VCaP (cell line): ENCODE results near the gene XAF1.

Experiments used
- H3K27ac ChIP-seq: fragments of 450-650 bp; 2 replicates; pipeline ENCODE4 v1.5.1; 2017
- TF ChIP-seq, protein P1 (sequence below): fragments of 450-650 bp; conservative IDR thresholded peaks from 2 replicates; pipeline ENCODE4 v1.5.1; 2017; ENCODE audit warnings: mild to moderate bottlenecking, moderate library complexity

The XAF1 gene, protein sequence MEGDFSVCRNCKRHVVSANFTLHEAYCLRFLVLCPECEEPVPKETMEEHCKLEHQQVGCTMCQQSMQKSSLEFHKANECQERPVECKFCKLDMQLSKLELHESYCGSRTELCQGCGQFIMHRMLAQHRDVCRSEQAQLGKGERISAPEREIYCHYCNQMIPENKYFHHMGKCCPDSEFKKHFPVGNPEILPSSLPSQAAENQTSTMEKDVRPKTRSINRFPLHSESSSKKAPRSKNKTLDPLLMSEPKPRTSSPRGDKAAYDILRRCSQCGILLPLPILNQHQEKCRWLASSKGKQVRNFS

DNA sequence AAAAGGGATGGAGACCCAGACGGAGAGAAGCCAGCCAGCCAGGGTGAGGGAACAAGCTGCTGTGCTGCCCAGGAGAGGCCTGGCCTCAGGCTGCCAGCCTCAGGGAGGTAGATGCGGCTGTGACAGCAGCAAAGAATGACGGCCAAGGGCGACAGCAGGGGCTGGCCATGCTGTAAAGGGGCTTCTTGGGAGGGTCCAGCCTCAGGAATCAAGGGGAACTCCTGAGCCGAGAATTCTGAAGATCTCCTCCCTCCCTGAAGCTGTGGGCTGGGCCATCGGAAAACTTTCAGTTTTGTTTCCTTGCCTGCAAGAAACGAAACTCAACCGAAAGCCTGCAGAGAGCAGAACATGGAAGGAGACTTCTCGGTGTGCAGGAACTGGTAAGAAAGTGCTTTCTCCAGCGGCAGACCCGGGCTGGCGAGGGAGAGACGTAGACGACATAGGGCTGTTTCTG is at the start of gene XAF1:
XAF1 (plus strand) TSS at position 316 of the 454 bp plus-strand sequence; CDS start at position 349, 33 bp downstream.
- TF ChIP-seq, protein P1, sequence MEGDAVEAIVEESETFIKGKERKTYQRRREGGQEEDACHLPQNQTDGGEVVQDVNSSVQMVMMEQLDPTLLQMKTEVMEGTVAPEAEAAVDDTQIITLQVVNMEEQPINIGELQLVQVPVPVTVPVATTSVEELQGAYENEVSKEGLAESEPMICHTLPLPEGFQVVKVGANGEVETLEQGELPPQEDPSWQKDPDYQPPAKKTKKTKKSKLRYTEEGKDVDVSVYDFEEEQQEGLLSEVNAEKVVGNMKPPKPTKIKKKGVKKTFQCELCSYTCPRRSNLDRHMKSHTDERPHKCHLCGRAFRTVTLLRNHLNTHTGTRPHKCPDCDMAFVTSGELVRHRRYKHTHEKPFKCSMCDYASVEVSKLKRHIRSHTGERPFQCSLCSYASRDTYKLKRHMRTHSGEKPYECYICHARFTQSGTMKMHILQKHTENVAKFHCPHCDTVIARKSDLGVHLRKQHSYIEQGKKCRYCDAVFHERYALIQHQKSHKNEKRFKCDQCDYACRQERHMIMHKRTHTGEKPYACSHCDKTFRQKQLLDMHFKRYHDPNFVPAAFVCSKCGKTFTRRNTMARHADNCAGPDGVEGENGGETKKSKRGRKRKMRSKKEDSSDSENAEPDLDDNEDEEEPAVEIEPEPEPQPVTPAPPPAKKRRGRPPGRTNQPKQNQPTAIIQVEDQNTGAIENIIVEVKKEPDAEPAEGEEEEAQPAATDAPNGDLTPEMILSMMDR = no peak

DNA sequence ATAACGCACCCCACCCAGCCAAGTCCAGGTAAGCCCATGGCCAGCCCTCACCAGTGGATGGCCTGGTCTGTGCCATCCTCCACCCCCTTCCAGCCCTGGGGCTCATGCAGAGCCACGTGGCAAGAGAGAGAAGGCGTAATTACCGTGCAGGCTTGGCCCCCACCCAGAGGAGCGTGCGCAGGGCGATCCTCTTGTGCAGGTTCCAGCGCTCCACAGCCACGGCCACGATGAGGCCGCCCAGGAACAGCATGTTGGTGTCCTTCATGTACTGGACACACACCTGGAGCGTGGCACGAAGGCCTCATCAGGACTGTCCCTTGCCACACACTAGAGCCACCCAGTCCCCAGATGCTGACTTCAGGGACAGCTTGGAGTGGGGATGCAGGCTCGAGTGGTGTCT is 49.3 kb upstream of the XAF1 start:
- TF ChIP-seq, protein P1 = no peak

More for the DNA sequence above, at the start of gene XAF1:
- H3K27ac ChIP-seq = no peak within 1 kb of the TSS

DNA sequence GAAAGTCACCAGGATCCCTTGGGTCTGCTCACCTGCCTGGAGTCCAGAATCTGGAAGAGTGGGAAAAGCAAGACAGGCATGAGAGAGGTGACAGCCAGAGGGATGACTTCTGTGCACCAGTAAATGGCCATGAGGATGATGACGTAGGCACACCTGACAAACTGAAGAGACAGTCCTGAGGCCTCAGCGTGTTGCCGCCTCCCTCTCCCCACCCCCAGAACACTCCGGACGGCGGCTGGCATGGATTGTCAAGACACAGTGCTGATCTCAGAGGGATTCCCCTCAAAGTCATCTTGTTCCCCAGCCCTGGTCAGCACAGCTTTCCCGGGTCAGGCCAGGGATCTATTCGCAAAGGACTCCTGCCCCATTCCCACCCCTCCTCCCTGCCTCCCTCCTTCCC is 48.9 kb upstream of the XAF1 start:
- no peak overlapping the region for H3K27ac ChIP-seq
- TF ChIP-seq, protein P1 = no peak

More for the DNA sequence above, 49.3 kb upstream of the XAF1 start:
- H3K27ac ChIP-seq = no peak overlapping the region

DNA sequence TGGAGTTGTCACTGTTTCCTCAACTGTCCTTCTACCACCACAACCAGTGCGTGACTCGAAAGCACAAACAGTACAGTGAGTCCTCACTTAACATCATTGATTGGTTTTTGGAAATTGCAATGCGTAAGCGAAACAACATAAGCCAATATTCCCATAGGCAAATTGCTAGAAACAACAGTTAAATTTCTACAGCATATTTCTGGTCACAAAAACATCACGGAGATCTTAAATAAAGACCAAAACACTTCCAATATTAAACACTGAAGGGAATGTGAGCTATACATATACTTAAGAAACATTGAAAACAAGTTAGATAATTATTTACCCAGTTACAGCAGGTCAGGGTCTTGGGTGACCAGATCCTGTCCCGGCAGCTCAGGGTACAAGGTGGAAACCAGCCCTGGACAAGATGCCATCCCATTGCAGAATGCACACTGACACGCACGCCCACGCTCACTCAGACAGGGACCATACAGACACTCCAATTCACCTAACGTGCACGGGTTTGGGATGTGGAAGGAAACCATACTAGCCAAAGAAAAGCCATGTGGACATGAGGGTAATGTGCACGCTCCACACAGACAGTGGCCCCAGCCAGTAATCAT is 47.4 kb upstream of the XAF1 start:
- H3K27ac ChIP-seq = no peak overlapping the region
- TF ChIP-seq, protein P1 = no peak

DNA sequence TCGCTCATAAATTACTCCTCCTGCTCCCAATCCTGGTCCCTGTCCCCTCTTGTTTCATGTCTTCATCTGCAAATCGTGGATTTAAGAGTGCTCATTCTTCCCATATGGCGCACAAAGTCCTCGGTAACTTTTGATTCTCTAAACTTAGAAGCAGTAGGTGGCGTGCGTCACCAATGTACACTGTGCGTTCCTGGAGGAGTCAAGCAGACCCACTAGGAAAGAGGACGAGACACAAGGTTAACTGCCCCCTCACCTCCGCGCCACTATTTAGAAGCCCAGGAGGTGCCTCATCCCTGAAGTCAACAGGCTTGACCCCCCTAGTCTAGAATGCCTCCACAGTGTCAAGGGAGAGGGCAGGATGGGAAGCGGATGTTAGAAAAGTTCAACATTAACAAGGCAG is 45.5 kb upstream of the XAF1 start:
- no peak overlapping the region for H3K27ac ChIP-seq
- TF ChIP-seq, protein P1 = no peak

DNA sequence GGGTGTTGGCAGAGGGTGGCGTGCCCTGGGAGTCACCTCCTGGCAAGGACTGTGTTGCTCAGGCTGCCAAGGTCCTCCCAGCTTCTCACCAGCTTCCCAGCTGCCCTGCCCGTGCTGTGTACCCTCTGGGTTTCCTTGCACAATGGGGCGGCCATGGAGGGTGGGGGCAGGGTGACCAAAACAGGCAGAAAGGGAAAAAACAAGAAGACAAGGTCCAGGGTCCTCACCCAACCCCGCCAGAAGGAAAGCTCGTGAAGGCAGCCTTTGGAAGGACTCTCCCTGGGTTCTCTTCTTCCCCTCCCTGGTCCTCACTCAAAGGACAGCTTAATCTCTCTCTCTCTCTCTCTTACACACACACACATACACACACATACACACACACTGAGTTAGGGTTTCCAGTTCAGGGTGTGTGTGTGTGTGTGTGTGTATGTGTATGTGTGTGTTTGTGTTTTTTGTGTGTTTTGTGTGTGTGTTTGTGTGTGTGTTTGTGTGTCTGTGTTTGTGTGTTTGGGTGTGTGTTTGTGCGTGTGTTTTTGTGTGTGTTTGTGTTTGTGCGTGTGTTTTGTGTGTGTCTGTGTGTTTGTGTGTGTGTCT is 44.7 kb upstream of the XAF1 start:
- TF ChIP-seq, protein P1 = no peak
- H3K27ac ChIP-seq = no peak overlapping the region

DNA sequence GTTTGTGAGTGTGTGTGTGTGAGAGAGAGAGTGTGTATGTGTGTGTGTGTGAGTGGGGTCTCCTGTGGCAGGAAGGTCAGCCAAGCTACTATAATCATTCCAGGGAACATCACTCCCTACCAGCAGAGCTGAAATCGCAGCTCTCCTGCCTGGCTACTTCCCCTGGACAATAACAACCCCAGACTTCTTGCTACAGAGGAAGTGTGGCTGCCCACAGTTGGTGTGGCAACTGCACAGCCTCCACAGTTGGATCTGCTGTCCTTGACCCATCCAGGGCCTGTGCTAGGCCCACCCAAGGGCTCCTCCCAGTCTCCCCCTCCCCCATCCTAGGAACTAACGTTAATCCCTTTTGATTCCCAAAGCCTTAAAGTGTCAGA is 44.2 kb upstream of the XAF1 start:
- TF ChIP-seq, protein P1 = no peak
- H3K27ac ChIP-seq = no peak overlapping the region
